Measurements from ENCODE around the gene TLR3.
A peak's percentile ranks its signal among the peaks of the same experiment; 100 is the strongest.

The TLR3 gene

GRCh38 chr4:186068581-186069348 is at the start of gene TLR3:
TSS of gene TLR3 (plus strand) at chr4:186069156. CDS start at chr4:186076620, 7,464 bp downstream.
- H3K36me3 Mint-ChIP-seq: no peaks in the 10 kb centered on the region
- H3K27me3 Mint-ChIP-seq: peaks cover 62% of the 10 kb centered on the region
- H3K9me3 Mint-ChIP-seq: peaks cover 1% of the 10 kb centered on the region
- peaks cover 14% of the 10 kb centered on the region for H3K4me1 Mint-ChIP-seq
- no peak within 1 kb of the TSS for H3K27ac Mint-ChIP-seq
- no peak for ATAC-seq
- peak within 1 kb of the TSS; percentile 43 for H3K4me3 Mint-ChIP-seq

DNA sequence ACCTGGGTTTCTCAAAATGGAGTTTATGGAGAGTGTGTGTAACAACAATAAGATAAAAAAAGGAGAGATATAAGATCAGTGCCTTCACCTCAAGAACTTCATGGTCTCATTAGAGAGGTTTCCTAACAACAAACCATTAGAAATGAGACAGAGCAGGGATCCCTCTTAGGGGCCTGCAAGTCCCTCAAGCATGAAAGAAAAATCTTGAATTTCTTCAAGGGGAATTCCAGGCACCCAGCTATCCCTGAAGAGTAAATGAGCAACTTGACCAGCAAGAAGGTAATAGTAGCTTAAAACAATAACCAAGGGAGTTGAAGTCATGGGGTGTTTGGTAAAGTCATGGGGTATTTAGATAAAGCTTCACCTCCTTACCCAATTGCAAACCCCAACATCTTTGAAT is 49.7 kb upstream of the TLR3 start:
- H3K27ac Mint-ChIP-seq: no peak overlapping the region
- peaks cover 31% of the 10 kb centered on the region for H3K27me3 Mint-ChIP-seq
- H3K9me3 Mint-ChIP-seq: peaks cover 5% of the 10 kb centered on the region
- no peaks in the 10 kb centered on the region for H3K4me1 Mint-ChIP-seq
- no peaks in the 10 kb centered on the region for H3K36me3 Mint-ChIP-seq
- no peak for ATAC-seq
- no peak overlapping the region for H3K4me3 Mint-ChIP-seq

DNA sequence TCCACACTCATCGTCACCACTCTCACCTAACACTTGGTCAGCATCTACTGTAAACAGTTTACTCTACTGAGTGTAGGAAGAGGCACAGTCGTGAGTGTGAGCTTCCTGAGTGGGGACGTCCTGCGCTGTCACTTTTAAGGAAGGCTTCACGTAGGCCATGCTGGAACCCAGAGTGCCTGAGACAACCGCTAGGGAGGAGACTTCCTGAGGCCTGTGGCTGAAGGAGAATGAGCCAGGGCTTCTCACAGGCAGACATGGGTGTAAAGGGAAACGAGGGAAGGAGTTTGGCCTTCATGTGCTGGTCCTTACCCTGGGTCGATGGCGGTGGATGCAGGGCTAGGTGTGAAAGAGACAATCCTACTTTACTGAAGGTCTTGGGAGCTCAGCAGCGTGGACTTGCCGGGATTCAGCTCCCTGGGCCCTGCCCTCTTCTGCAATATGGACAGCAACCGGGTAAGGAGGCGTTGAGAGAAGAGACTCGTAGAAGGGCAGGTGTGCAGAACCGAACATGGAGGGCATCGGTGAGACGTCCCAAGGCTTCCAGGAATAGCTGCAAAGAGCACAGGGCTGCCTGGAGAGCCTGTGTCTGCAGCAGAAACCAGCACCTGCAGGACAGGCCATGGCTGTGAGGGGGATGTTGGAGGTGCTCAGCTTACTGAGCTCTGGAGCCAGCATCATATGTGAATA is 48.7 kb upstream of the TLR3 start:
- no peak overlapping the region for H3K4me3 Mint-ChIP-seq
- H3K9me3 Mint-ChIP-seq: peaks cover 5% of the 10 kb centered on the region
- no peaks in the 10 kb centered on the region for H3K4me1 Mint-ChIP-seq
- no peaks in the 10 kb centered on the region for H3K36me3 Mint-ChIP-seq
- H3K27ac Mint-ChIP-seq: no peak overlapping the region
- H3K27me3 Mint-ChIP-seq: peaks cover 31% of the 10 kb centered on the region
- no peak for ATAC-seq

DNA sequence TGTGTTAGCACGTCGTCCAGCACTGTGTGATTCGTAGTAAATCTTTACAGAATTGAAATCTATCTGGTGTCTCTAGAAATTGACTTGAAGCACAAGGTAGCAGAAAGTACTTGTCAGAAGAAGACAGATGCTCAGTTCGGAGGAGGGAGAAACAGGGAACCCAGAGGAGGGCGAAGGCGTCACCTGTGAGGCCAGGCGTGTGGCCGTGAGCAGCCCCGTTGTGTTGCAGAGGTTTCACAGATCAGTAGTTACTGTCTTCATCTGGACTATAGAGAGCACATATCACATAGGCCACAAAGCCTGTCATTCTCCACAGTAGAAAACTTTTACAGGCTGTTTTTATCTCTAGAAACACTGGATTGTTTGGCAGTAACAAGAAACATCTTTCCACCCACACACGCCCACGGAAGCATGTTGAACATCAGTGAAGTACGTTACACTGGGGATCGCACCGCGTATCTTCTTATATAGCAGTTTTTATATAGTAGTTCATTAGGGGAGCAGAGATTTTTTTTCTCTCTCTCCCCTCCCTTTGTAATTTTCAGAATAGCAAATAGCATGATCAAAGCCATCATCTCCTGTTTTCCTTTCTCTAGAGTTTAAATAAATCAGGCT is 48.1 kb upstream of the TLR3 start:
- H3K27me3 Mint-ChIP-seq: peaks cover 31% of the 10 kb centered on the region
- no peaks in the 10 kb centered on the region for H3K36me3 Mint-ChIP-seq
- no peak overlapping the region for H3K4me3 Mint-ChIP-seq
- no peak for ATAC-seq
- H3K27ac Mint-ChIP-seq: no peak overlapping the region
- H3K9me3 Mint-ChIP-seq: peaks cover 5% of the 10 kb centered on the region
- no peaks in the 10 kb centered on the region for H3K4me1 Mint-ChIP-seq

DNA sequence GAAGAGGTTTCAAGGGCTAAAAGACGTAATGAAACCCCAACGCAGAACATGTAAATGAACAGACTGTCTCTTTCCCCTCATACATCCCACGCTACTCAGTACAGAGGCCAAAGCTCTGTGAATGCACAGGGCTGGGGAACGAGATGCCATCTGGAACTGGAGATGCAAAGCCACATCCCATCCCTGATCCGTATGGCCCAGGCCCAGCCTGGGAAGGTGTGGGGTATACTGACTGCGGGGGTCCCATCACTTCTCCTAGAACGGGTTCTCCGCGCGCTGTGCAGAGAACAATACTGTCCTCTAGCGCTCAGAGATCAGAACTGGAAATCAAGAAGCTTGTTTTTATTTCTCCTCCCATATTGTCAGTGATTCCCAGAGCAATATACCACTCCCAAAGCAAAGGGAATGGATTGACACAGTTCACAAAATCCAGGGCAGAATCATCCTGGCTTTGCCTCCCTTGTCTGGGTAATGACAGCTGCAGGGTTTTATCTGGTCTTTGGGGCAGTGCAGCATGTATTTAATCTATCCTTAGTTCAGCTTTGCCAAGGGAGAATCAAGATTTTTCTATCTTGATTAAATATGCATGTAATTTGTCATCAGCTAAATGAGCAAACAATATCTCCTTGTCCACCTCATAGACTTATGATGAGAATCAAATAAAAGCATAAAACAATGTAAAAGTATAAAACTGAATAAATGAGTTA is 47.3 kb upstream of the TLR3 start:
- Mint-ChIP-seq H3K4me3 (no peak overlapping the region), H3K36me3 (no peaks in the 10 kb centered on the region), H3K4me1 (no peaks in the 10 kb centered on the region), H3K9me3 (peaks cover 5% of the 10 kb centered on the region), H3K27ac (no peak overlapping the region), H3K27me3 (peaks cover 33% of the 10 kb centered on the region)
- ATAC-seq: peak; percentile 13

GRCh38 chr4:186023975-186024374 is 45.0 kb upstream of the TLR3 start:
- H3K4me3 Mint-ChIP-seq: no peak overlapping the region
- H3K4me1 Mint-ChIP-seq: no peaks in the 10 kb centered on the region
- H3K27ac Mint-ChIP-seq: no peak overlapping the region

DNA sequence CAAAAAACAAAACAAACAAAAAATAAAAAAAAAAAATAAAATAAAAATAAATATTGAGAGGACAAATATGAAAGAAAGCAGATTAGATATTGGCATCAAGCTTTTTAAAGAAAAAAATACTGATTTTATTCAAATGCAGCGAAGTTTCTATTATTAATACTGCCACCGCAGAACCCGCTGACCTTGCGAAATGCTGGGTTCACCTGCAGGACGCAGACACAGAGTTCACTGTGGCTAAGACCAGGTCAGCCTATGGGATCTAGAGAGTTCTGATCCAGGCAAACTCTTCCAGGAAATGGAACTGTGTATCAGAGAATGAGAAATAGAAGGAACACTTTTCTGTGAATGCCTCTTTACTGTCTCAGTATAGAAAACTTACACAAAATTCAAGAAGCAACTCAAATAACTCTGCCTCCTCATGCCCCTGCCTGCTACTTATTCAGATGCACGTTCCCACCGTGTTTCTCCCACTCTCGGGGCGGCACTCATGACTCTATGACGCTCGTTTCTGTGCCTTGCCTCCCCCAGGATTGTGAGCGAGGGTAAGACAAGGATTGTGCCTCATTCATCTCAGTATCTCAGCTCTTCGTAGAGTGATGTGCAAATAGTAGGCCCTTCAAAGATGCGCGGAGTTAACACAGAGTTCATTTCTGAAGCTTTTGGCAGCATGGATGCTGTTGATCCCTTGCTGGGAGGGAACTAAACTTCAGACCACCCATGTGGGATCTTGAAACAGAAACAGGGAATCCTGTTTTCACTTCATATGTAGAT is 44.1 kb upstream of the TLR3 start:
- Mint-ChIP-seq H3K36me3 (no peaks in the 10 kb centered on the region), H3K27me3 (peaks cover 31% of the 10 kb centered on the region), H3K27ac (no peak overlapping the region), H3K4me1 (no peaks in the 10 kb centered on the region), H3K9me3 (peaks cover 3% of the 10 kb centered on the region), H3K4me3 (no peak overlapping the region)
- no peak for ATAC-seq

More at GRCh38 chr4:186023975-186024374, 45.0 kb upstream of the TLR3 start:
- ATAC-seq: no peak
- Mint-ChIP-seq H3K27me3 (peaks cover 33% of the 10 kb centered on the region), H3K9me3 (peaks cover 4% of the 10 kb centered on the region), H3K36me3 (no peaks in the 10 kb centered on the region)

DNA sequence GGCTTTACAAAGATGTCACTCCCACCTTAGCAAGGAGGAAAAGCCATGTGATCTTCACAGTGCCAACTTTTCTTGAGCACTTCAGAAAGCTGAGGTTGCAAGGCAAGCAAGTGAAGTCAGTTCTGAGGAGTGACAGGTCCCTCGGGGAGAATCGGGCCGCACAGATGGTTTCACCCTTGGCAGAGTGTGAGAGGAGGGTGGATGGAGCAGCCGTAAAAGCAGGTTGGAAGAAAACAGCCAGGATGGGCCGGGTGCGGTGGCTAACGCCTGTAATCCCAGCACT is 43.6 kb upstream of the TLR3 start:
- Mint-ChIP-seq H3K4me1 (no peaks in the 10 kb centered on the region), H3K9me3 (peaks cover 3% of the 10 kb centered on the region), H3K27me3 (peaks cover 26% of the 10 kb centered on the region), H3K36me3 (no peaks in the 10 kb centered on the region), H3K27ac (no peak overlapping the region), H3K4me3 (no peak overlapping the region)
- no peak for ATAC-seq

DNA sequence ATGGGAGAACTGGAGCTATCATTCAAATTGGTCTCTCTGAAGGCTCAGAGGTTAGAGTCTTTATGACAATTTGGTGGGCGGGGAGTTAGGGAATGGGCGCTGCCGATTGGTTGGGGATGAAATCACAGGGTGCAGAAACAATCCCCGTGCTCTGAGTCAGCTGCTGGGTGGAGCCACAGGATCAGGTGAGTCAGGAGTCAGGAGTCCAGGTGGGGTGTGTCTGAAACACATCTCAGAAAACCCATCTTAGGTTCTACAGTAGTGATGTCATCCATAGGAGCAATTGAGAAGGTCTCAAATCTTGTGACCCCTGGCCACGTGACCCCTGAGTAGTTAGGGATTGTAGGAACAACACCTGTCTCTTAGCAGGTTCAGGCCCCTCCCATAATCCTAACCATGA is 41.6 kb upstream of the TLR3 start:
- no peak overlapping the region for H3K4me3 Mint-ChIP-seq
- no peaks in the 10 kb centered on the region for H3K4me1 Mint-ChIP-seq
- no peak for ATAC-seq
- H3K27ac Mint-ChIP-seq: no peak overlapping the region
- peaks cover 42% of the 10 kb centered on the region for H3K27me3 Mint-ChIP-seq
- H3K9me3 Mint-ChIP-seq: peaks cover 3% of the 10 kb centered on the region
- H3K36me3 Mint-ChIP-seq: no peaks in the 10 kb centered on the region

- no peak for ATAC-seq
- H3K27me3 Mint-ChIP-seq: peaks cover 33% of the 10 kb centered on the region
Measured at GRCh38 chr4:186029571-186030398, 39.2 kb upstream of the TLR3 start.

DNA sequence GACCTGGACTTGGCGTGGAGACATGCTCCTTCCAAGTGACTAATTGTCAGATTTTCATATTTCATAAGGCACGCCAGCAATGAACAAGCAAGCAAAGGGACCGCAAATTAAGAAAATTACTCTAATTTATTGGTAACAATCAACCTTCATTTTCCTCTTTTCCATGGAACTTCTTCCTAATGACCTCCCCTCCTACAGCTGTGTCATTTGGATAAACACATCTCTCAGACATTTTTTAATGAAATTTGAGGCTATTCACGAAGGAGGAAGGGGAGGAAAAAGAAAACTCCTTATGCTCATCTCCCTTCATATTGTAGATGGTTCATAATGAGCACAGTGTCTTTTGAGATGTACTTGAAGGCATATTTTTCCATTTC is 38.6 kb upstream of the TLR3 start:
- Mint-ChIP-seq H3K4me3 (no peak overlapping the region), H3K27ac (no peak overlapping the region), H3K9me3 (peaks cover 9% of the 10 kb centered on the region), H3K27me3 (peaks cover 28% of the 10 kb centered on the region), H3K36me3 (no peaks in the 10 kb centered on the region), H3K4me1 (no peaks in the 10 kb centered on the region)
- no peak for ATAC-seq

More at GRCh38 chr4:186029571-186030398, 39.2 kb upstream of the TLR3 start:
- Mint-ChIP-seq H3K4me1 (no peaks in the 10 kb centered on the region), H3K36me3 (no peaks in the 10 kb centered on the region), H3K27ac (no peak overlapping the region), H3K4me3 (no peak overlapping the region), H3K9me3 (peaks cover 6% of the 10 kb centered on the region)

DNA sequence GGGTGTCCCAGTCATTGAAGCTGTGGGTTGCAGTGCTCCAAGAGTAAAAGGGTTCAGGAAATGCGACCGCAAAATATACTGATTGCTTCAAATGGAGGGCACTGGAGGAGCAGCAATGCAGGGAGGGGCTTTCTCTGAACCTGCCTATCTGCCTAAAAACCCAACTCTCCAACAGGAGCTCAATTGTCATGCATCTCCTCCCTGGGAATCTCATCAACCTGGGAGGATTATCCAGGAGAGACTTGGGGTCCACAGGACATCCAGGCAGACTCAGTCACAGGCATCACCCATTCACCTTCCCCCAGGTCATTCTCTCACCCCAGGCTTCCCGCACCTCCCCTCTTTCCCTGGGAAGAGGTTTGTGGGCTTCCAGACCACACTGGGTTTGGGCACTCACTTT is 38.2 kb upstream of the TLR3 start:
- no peak for ATAC-seq
- Mint-ChIP-seq H3K9me3 (peaks cover 9% of the 10 kb centered on the region), H3K27me3 (peaks cover 24% of the 10 kb centered on the region), H3K4me1 (no peaks in the 10 kb centered on the region), H3K27ac (no peak overlapping the region), H3K36me3 (no peaks in the 10 kb centered on the region), H3K4me3 (no peak overlapping the region)

DNA sequence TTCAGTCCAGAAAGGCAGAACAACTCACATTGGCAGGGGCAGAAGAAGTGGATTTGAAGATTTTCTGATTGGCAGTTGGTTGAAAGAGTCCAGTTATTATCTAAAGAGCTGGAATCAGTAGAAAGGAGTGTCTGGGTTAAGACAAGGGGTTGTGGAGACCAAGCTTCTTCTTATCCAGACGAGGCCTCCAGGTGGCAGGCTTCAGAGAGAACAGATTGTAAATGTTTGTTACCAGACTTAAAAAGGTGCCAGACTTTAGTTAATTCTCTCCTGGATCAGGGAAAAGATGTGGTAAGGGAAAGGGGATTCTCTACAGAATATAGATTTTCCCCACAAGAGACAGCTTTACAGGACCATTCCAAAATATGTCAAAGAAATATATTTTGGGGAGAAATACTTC is 36.7 kb upstream of the TLR3 start:
- peaks cover 32% of the 10 kb centered on the region for H3K27me3 Mint-ChIP-seq
- no peak overlapping the region for H3K27ac Mint-ChIP-seq
- H3K4me1 Mint-ChIP-seq: no peaks in the 10 kb centered on the region
- H3K36me3 Mint-ChIP-seq: no peaks in the 10 kb centered on the region
- no peak for ATAC-seq
- H3K9me3 Mint-ChIP-seq: peaks cover 8% of the 10 kb centered on the region
- no peak overlapping the region for H3K4me3 Mint-ChIP-seq

- Mint-ChIP-seq H3K27ac (no peak overlapping the region), H3K9me3 (peaks cover 6% of the 10 kb centered on the region), H3K36me3 (no peaks in the 10 kb centered on the region), H3K27me3 (peaks cover 40% of the 10 kb centered on the region), H3K4me1 (peaks cover 5% of the 10 kb centered on the region), H3K4me3 (no peak overlapping the region)
- no peak for ATAC-seq
Measured at GRCh38 chr4:186033027-186033426, 35.9 kb upstream of the TLR3 start.

Measured in stimulated activated memory B cell treated with anti-CD40 and anti-IgM and Interleukin-4, amounts not matched to agents 10 μg/mL and 1 μg/mL and 100 μg/mL, for 72 hours (primary cell).